Activated B cell treated with CpG ODN at 0.5 μM for 24 hours (primary cell): ENCODE measurements around the gene DNAJB2. TPM values are rescaled to one million over a fixed set of nuclear protein-coding genes. Genes with fewer than 3 reads are reported as not detected.

Source experiments
- ATAC-seq: fragments of 200-7000 bp; cut with Tn5 transposase; one replicate; pipeline ENCODE4 v1.10.0; 2021; ENCODE audit warnings: low read depth, mild to moderate bottlenecking, moderate library complexity
- CTCF ChIA-PET: fragments of 350-600 bp; sonication (Branson Sonifier 250); formaldehyde crosslinking; loops from one replicate; lab custom pipeline; 2021; ENCODE audit warnings: antibody characterized with exemption; lab: Charles Lee
- POLR2A ChIA-PET: fragments of 350-600 bp; sonication (Branson Sonifier 250); formaldehyde crosslinking; loops from one replicate; lab custom pipeline; 2021; ENCODE audit warnings: antibody characterized with exemption; lab: Charles Lee
- DNase-seq: peaks from one replicate; pipeline ENCODE4 v3.0.0; 2022
- H3K27ac Mint-ChIP-seq: one replicate; pipeline ENCODE4 v1.8.0; 2020; ENCODE audit warnings: mixed read lengths
- H3K27me3 Mint-ChIP-seq: one replicate; pipeline ENCODE4 v1.8.0; 2021; ENCODE audit warnings: mixed read lengths
- H3K36me3 Mint-ChIP-seq: one replicate; pipeline ENCODE4 v1.8.0; 2021; ENCODE audit warnings: low read depth, mixed read lengths
- H3K4me1 Mint-ChIP-seq: one replicate; pipeline ENCODE4 v1.8.0; 2021; ENCODE audit warnings: mixed read lengths
- H3K4me3 Mint-ChIP-seq: one replicate; pipeline ENCODE4 v1.8.0; 2020; ENCODE audit warnings: mild to moderate bottlenecking, mixed read lengths
- H3K9me3 Mint-ChIP-seq: one replicate; pipeline ENCODE4 v1.8.0; 2020; ENCODE audit warnings: mixed read lengths
- CTCF ChIP-seq: fragments of 200-600 bp; IDR thresholded peaks from one replicate; pipeline ENCODE4 v1.8.0; 2022; ENCODE audit warnings: antibody characterized with exemption, mild to moderate bottlenecking
- intact Hi-C: fragments of 100-400 bp; cut with micrococcal nuclease; formaldehyde crosslinking; loops from one replicate; pipeline ENCODE4 v1.15.1; 2024
- total RNA-seq: library from RNA; stranded (reverse); gene quantifications from 2 replicates; pipeline ENCODE4 v1.2.3, GENCODE V29; 2022

DNAJB2 gene
- total RNA-seq, 1 donor from 2014 or later: 71.1 TPM

- H3K36me3 Mint-ChIP-seq: no peaks in the 10 kb centered on the region
- H3K27me3 Mint-ChIP-seq: no peaks in the 10 kb centered on the region
- ChIA-PET CTCF (interaction anchor here (2.3 kb wide), 1 partner anchor 24 kb away, joined by 10 read pairs; no protein-coding TSS in a partner anchor), POLR2A (interaction anchor here (1.8 kb wide), 1 partner anchor 16 kb away, joined by 7 read pairs; the partner anchor contains the start of gene TUBA4A)
- no peaks in the 10 kb centered on the region for H3K9me3 Mint-ChIP-seq
- DNase-seq (no peak), ATAC-seq (no peak)
- no peak overlapping the region for H3K4me3 Mint-ChIP-seq
- H3K27ac Mint-ChIP-seq: no peak overlapping the region
- peaks cover 3% of the 10 kb centered on the region for H3K4me1 Mint-ChIP-seq
- intact Hi-C loops: no loop called here
- no peak for TF ChIP-seq CTCF
Observed at GRCh38 chr2:219270055-219270372, 9.2 kb upstream of the DNAJB2 start.

- ATAC-seq (no peak), DNase-seq (no peak)
- Mint-ChIP-seq H3K27ac (no peak overlapping the region), H3K27me3 (no peaks in the 10 kb centered on the region), H3K9me3 (no peaks in the 10 kb centered on the region), H3K4me3 (no peak overlapping the region), H3K4me1 (peaks cover 3% of the 10 kb centered on the region), H3K36me3 (no peaks in the 10 kb centered on the region)
- no peak for TF ChIP-seq CTCF
- intact Hi-C loops: no loop called here
- ChIA-PET POLR2A (no interaction called here), CTCF (interaction anchor here (2.3 kb wide), 1 partner anchor 23 kb away, joined by 10 read pairs; no protein-coding TSS in a partner anchor)
Observed at GRCh38 chr2:219271021-219271420, 8.1 kb upstream of the DNAJB2 start.

- no peak overlapping the region for H3K27ac Mint-ChIP-seq
- DNase-seq (no peak), ATAC-seq (no peak)
- ChIA-PET CTCF (interaction anchor here (2.6 kb wide), 1 partner anchor 22 kb away, joined by 13 read pairs; no protein-coding TSS in a partner anchor), POLR2A (no interaction called here)
- no peak overlapping the region for H3K4me3 Mint-ChIP-seq
- H3K27me3 Mint-ChIP-seq: no peaks in the 10 kb centered on the region
- H3K9me3 Mint-ChIP-seq: no peaks in the 10 kb centered on the region
- TF ChIP-seq CTCF: no peak
- H3K36me3 Mint-ChIP-seq: no peaks in the 10 kb centered on the region
- H3K4me1 Mint-ChIP-seq: peaks cover 13% of the 10 kb centered on the region
- intact Hi-C loops: no loop called here
Observed at GRCh38 chr2:219272356-219272755, 6.8 kb upstream of the DNAJB2 start.

- ChIA-PET POLR2A (no interaction called here), CTCF (interaction anchor here (2.6 kb wide), 1 partner anchor 22 kb away, joined by 13 read pairs; no protein-coding TSS in a partner anchor)
- no peak for TF ChIP-seq CTCF
- ATAC-seq (no peak), DNase-seq (no peak)
- H3K4me1 Mint-ChIP-seq: peaks cover 19% of the 10 kb centered on the region
- H3K27ac Mint-ChIP-seq: no peak overlapping the region
- no peaks in the 10 kb centered on the region for H3K27me3 Mint-ChIP-seq
- intact Hi-C loops: no loop called here
- H3K9me3 Mint-ChIP-seq: no peaks in the 10 kb centered on the region
- peaks cover 2% of the 10 kb centered on the region for H3K36me3 Mint-ChIP-seq
- no peak overlapping the region for H3K4me3 Mint-ChIP-seq
Observed at GRCh38 chr2:219272995-219273394, 6.2 kb upstream of the DNAJB2 start.

- H3K4me3 Mint-ChIP-seq: no peak overlapping the region
- no peaks in the 10 kb centered on the region for H3K9me3 Mint-ChIP-seq
- H3K36me3 Mint-ChIP-seq: peaks cover 2% of the 10 kb centered on the region
- ChIA-PET CTCF (interaction anchor here (1.3 to 2.6 kb wide), 2 partner anchors 21 to 63 kb away, joined by 3 to 13 read pairs; no protein-coding TSS in a partner anchor), POLR2A (interaction anchor here (1.0 to 7.7 kb wide), 3 partner anchors 20 to 27 kb away, joined by 8 to 182 read pairs (median 17); partner anchors contain the start of genes GLB1L, STK16, TUBA4A and TUBA4B)
- DNase-seq (no peak), ATAC-seq (no peak)
- intact Hi-C loops: no loop called here
- H3K4me1 Mint-ChIP-seq: peaks cover 29% of the 10 kb centered on the region
- H3K27ac Mint-ChIP-seq: no peak overlapping the region
- TF ChIP-seq CTCF: no peak
- H3K27me3 Mint-ChIP-seq: no peaks in the 10 kb centered on the region
Observed at GRCh38 chr2:219273937-219274336, 5.2 kb upstream of the DNAJB2 start.
